Spleen (tissue), 11 donors: ENCODE data around the gene CDK1. TPM values are rescaled to one million over a fixed set of nuclear protein-coding genes. Genes with fewer than 3 reads are reported as not detected.

Experiments used
- DNase-seq: peaks from one replicate; pipeline ENCODE4 v3.0.0-alpha.2; 2020
- H3K27ac ChIP-seq, 8 donors: fragments of 200-600 bp; sonication (generic) in 7 of 8; 1 replicate in 4 of 8; 2 replicates in 4 of 8; pipeline versions ENCODE4 v1.5.0 to v1.8.0; 2016 to 2021; ENCODE audit warnings: inconsistent platforms in 4 of 8, mild to moderate bottlenecking in 4 of 8, moderate library complexity in 1 of 8
- H3K27me3 ChIP-seq, 7 donors: fragments of 200-600 bp; sonication (generic) in 6 of 7; replicated peaks in 1 of 7; 1 replicate in 4 of 7; 2 replicates in 3 of 7; pipeline versions ENCODE4 v1.5.0 to v1.8.0; 2016 to 2021; ENCODE audit warnings: inconsistent platforms in 3 of 7, mild to moderate bottlenecking in 1 of 7
- H3K36me3 ChIP-seq, 6 donors: fragments of 200-600 bp; sonication (generic) in 5 of 6; 1 replicate in 4 of 6; 2 replicates in 2 of 6; pipeline versions ENCODE4 v1.5.0 to v1.8.0; 2016 to 2021; ENCODE audit warnings: inconsistent platforms in 2 of 6
- H3K4me1 ChIP-seq, 6 donors: fragments of 200-600 bp; sonication (generic) in 5 of 6; 1 replicate in 3 of 6; 2 replicates in 3 of 6; pipeline versions ENCODE4 v1.5.0 to v1.8.0; 2016 to 2021; ENCODE audit warnings: inconsistent platforms in 3 of 6
- H3K4me3 ChIP-seq, 8 donors: fragments of 200-600 bp; sonication (generic) in 7 of 8; 1 replicate in 4 of 8; 2 replicates in 4 of 8; pipeline versions ENCODE4 v1.5.0 to v1.8.0; 2016 to 2021; ENCODE audit warnings: inconsistent platforms in 4 of 8, mild to moderate bottlenecking in 4 of 8, moderate library complexity in 2 of 8
- H3K9me3 ChIP-seq, 8 donors: fragments of 200-600 bp; sonication (generic) in 7 of 8; 1 replicate in 4 of 8; 2 replicates in 4 of 8; pipeline versions ENCODE4 v1.5.0 to v1.8.0; 2016 to 2021; ENCODE audit warnings: inconsistent platforms in 4 of 8
- POLR2A ChIP-seq, 3 donors: fragments of 450-650 bp; IDR thresholded peaks; one replicate each; pipeline ENCODE4 v1.5.1; 2017; ENCODE audit warnings: antibody characterized with exemption in 3 of 3, mild to moderate bottlenecking in 1 of 3
- POLR2AphosphoS5 ChIP-seq, 3 donors: sonication (generic); formaldehyde crosslinking; IDR thresholded peaks; one replicate each; pipeline ENCODE4 v1.5.1; 2017; ENCODE audit warnings: antibody characterized with exemption in 3 of 3
- WGBS, 5 donors: extraction: QIAGEN DNeasy Blood & Tissue Kit in 3 of 5; methylation state at CpG; one replicate each; pipeline versions ENCODE4 v1.1.5 to v1.1.7; 2013 to 2018; 5-methylcytosine and 5-hydroxymethylcytosine counted together
- intact Hi-C: fragments of 100-400 bp; cut with DNase I; formaldehyde crosslinking; loops from one replicate; pipeline ENCODE4 v1.15.0; 2023; ENCODE audit warnings: low total_unique reads
- polyA plus RNA-seq, 3 donors: library from polyadenylated mRNA; stranded (reverse); fragments of 200-250 nt; gene quantifications; one replicate each; pipeline ENCODE4 v1.2.1, GENCODE V29; 2013
- total RNA-seq, 7 donors: library from RNA; depleted of rRNA in 3 of 7; stranded (reverse); fragments of >200 nt in 3 of 7; fragmentation: NEBNext Ultra II Directional in 4 of 7; extraction: Animal tissue kit (Norgen Biotek cat#: 25700) in 4 of 7; gene quantifications; one replicate each; pipeline versions ENCODE4 v1.1.0 to v1.2.1, GENCODE V29; 2016 to 2021
- TF ChIP-seq, protein P1 (sequence below), 11 experiments: fragments of 200-600 bp in 7 of 11; fragments of 450-650 bp in 4 of 11; sonication (generic) in 4 of 11; IDR thresholded peaks in 8 of 11; conservative IDR thresholded peaks in 3 of 11; 1 replicate in 7 of 11; 2 replicates in 4 of 11; pipeline versions ENCODE4 v1.4.0 to v1.8.0; 2016 to 2021; ENCODE audit warnings: antibody characterized with exemption in 11 of 11, inconsistent platforms in 4 of 11, mild to moderate bottlenecking in 1 of 11
- donor health status: healthy with polysubstance abuse.
- donor health status: DM: no; HTN: no; CAD: no; lungs with moderate emphysema.
- donor health status: DM: no; HTN: no; CAD: no.
- donor health status: Bipolar disorder and iron deficiency.
- donor health status: healthy.
- donor health status: DM: no; HTN: no; CAD: no.
- donor health status: DM: yes; HTN: yes; CAD: no.

Gene CDK1
- total and polyA plus RNA-seq, 10 donors = 4.0 to 22.7 (median 9.6) TPM

DNA sequence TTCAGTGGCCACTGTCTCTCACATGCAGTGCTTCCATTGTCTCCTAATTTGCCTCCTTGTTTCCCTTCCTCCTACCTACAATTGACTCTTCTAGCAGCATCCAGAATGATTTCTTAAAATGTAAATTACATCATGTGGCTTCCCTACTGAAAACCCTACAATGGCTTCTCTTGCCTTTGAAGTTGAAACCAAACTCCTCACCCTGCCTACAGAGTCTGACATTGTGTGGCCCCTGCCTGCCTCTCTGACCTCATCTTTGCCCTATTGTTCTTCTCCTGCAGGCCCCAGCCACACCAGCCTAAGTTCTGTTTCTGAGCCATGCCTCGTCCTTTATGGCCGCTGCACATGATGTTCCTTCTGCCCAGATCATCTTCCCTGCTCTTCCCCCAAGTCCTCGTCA, 35.8 kb upstream of the CDK1 start:
- Histone ChIP-seq H3K27me3 (peaks cover 0 to 4% (median 0%) of the 10 kb centered on the region in 7 donors), H3K36me3 (no peaks in the 10 kb centered on the region), H3K27ac (no peak overlapping the region), H3K9me3 (no peaks in the 10 kb centered on the region), H3K4me3 (no peak overlapping the region), H3K4me1 (no peaks in the 10 kb centered on the region)
- 91 to 99% (median 96%) methylated on average over 3 of the region's 3 CpGs for WGBS, 5 donors
- TF ChIP-seq POLR2A (IDR thresholded peaks at IDR 0.05) = no peak
- TF ChIP-seq, protein P1, sequence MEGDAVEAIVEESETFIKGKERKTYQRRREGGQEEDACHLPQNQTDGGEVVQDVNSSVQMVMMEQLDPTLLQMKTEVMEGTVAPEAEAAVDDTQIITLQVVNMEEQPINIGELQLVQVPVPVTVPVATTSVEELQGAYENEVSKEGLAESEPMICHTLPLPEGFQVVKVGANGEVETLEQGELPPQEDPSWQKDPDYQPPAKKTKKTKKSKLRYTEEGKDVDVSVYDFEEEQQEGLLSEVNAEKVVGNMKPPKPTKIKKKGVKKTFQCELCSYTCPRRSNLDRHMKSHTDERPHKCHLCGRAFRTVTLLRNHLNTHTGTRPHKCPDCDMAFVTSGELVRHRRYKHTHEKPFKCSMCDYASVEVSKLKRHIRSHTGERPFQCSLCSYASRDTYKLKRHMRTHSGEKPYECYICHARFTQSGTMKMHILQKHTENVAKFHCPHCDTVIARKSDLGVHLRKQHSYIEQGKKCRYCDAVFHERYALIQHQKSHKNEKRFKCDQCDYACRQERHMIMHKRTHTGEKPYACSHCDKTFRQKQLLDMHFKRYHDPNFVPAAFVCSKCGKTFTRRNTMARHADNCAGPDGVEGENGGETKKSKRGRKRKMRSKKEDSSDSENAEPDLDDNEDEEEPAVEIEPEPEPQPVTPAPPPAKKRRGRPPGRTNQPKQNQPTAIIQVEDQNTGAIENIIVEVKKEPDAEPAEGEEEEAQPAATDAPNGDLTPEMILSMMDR (IDR thresholded peaks at IDR 0.05 in 8 of 11, conservative IDR thresholded peaks at IDR 0.05 in 3 of 11) = no peak
- no peak for TF ChIP-seq POLR2AphosphoS5 (IDR thresholded peaks at IDR 0.05)
- no peak for DNase-seq
- intact Hi-C loops = no loop called here

DNA sequence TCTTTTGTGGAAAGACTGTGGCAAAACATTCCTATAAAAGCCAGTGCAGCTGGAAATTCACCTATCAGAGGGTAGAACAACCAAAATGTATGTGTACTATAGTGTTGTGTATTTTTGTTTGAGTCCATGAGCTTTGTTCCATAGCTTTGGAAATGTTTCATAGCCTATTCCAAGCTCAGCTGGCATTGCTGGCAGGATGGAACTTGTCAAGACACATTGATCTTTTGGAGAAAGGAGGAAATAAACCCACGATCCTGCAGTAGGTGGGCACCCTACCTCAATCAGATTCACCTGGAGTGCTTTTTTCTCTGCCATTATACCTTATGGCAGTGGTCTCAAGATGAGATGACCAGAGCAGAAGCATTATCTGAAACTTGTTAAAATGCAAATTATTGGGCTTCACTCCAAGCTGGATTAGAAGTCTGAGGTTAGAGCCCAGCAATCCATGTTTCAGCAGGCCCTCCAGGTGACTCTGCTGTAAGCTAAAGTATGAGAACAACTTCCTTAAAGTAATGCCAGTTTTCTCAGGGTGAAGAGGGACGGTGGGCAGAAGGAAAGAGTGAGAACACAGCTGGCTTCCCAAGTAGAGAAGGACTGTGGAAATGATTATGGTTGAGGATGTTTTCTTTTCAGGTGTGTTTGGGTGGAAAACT, 30.3 kb upstream of the CDK1 start:
- intact Hi-C loops = no loop called here
- H3K27me3 ChIP-seq = no peaks in the 10 kb centered on the region
- H3K9me3 ChIP-seq = no peaks in the 10 kb centered on the region
- 65 to 75% (median 69%) methylated on average over 2 of the region's 2 CpGs for WGBS, 5 donors
- no peak for DNase-seq
- no peaks in the 10 kb centered on the region for H3K36me3 ChIP-seq
- H3K4me1 ChIP-seq = no peaks in the 10 kb centered on the region
- H3K27ac ChIP-seq = no peak overlapping the region
- H3K4me3 ChIP-seq = no peak overlapping the region
- no peak for TF ChIP-seq POLR2A (IDR thresholded peaks at IDR 0.05)
- no peak for TF ChIP-seq POLR2AphosphoS5 (IDR thresholded peaks at IDR 0.05)
- TF ChIP-seq, protein P1 (IDR thresholded peaks at IDR 0.05 in 8 of 11, conservative IDR thresholded peaks at IDR 0.05 in 3 of 11) = no peak

GRCh38 chr10:60753152-60753551, 25.1 kb upstream of the CDK1 start:
- H3K4me1 ChIP-seq = no peaks in the 10 kb centered on the region
- H3K4me3 ChIP-seq = no peak overlapping the region
- intact Hi-C loops = loop anchor here (10.0 kb wide), 1 partner anchor 308 kb away; no protein-coding TSS in a partner anchor

DNA sequence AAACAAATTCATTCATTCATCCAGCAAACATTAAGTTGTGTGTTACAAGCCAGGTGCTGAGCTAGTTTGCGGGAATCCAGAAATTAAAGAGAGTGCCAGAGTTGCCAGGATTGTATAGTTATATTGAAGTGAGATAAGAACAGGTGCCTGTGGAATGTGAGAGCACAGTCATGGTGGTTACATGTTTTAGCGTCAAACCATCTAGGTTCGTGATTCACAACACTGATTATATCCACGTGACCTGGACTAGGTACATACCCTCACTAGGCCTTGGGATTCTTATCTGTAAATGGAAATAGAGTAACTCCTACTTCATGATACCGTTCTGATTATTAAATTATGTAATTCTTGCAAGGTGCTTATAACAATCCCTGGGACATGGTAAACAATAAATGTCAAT, 24.5 kb upstream of the CDK1 start:
- H3K27ac ChIP-seq = no peak overlapping the region
- H3K36me3 ChIP-seq = no peaks in the 10 kb centered on the region
- 92 to 97% (median 94%) methylated on average over 5 of the region's 5 CpGs for WGBS, 5 donors
- H3K27me3 ChIP-seq = peaks cover 0 to 5% (median 0%) of the 10 kb centered on the region in 7 donors
- no peaks in the 10 kb centered on the region for H3K9me3 ChIP-seq
- intact Hi-C loops = loop anchor here (10.0 kb wide), 1 partner anchor 309 kb away; no protein-coding TSS in a partner anchor
- DNase-seq = no peak
- TF ChIP-seq POLR2AphosphoS5 (IDR thresholded peaks at IDR 0.05) (no peak), POLR2A (IDR thresholded peaks at IDR 0.05) (no peak)
- TF ChIP-seq, protein P1 (IDR thresholded peaks at IDR 0.05 in 8 of 11, conservative IDR thresholded peaks at IDR 0.05 in 3 of 11) = no peak
- H3K4me1 ChIP-seq = no peaks in the 10 kb centered on the region
- no peak overlapping the region for H3K4me3 ChIP-seq

More at GRCh38 chr10:60753152-60753551, 25.1 kb upstream of the CDK1 start:
- H3K36me3 ChIP-seq = no peaks in the 10 kb centered on the region
- DNase-seq = no peak
- peaks cover 0 to 5% (median 0%) of the 10 kb centered on the region in 7 donors for H3K27me3 ChIP-seq
- WGBS, 5 donors = 86 to 97% (median 96%) methylated on average over 1 of the region's 1 CpG
- TF ChIP-seq, protein P1 (IDR thresholded peaks at IDR 0.05 in 8 of 11, conservative IDR thresholded peaks at IDR 0.05 in 3 of 11) = no peak
- TF ChIP-seq POLR2A (IDR thresholded peaks at IDR 0.05) (no peak), POLR2AphosphoS5 (IDR thresholded peaks at IDR 0.05) (no peak)
- H3K9me3 ChIP-seq = no peaks in the 10 kb centered on the region
- H3K27ac ChIP-seq = no peak overlapping the region
